ENCODE data around the gene SYNE3. TPM values are rescaled to one million over a fixed set of nuclear protein-coding genes. Genes with fewer than 3 reads are reported as not detected.
A peak's percentile ranks its signal among the peaks of the same experiment; 100 is the strongest.
"Not testable (repeated sequence)": the region's sequence is repeated elsewhere in the genome, so short reads cannot be mapped to it uniquely, and the experiment has no call there.

The SYNE3 gene
- total and polyA plus RNA-seq, 4 donors, result 2.0 to 12.2 (median 5.4) TPM

DNA sequence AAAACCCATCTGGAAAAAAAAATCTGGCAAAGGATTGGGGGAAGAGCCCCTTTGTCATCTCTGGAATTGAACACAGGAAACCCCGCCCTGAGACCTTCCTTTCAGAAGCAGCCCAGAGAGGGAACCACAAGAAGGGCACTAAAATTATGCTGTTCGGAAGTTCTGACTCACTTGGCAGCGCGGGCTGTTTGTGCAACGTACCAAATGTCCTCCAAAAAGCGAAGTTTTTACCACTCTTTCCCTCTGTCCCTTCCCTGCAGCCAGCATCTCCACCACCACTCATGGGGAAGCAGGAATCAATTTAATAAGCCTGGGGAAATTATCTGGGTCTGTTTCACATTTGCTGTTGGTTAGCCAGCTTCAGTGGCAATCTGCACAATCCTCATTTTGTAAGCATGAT is 3.2 kb upstream of the SYNE3 start:
- H3K27me3 ChIP-seq (ENCODE audit: control insufficient read depth, insufficient read depth, low read length), result no peaks in the 10 kb centered on the region
- H3K4me1 ChIP-seq (ENCODE audit: control insufficient read depth, insufficient read depth, low read length), result peaks cover 30% of the 10 kb centered on the region
- H3K36me3 ChIP-seq (ENCODE audit: control insufficient read depth, insufficient read depth, low read length), result no peaks in the 10 kb centered on the region
- H3K27ac ChIP-seq (ENCODE audit: low read depth, low read length), result no peak overlapping the region
- no peak for DNase-seq (ENCODE audit: low read depth in 4 of 6, low spot score in 6 of 6)
- 91% methylated on average over 4 of the region's 6 CpGs for WGBS (ENCODE audit: insufficient coverage)
- H3K9me3 ChIP-seq (ENCODE audit: control insufficient read depth, insufficient read depth, low read length), result no peaks in the 10 kb centered on the region
- H3K4me3 ChIP-seq (ENCODE audit: low read depth, low read length), result no peak overlapping the region

DNA sequence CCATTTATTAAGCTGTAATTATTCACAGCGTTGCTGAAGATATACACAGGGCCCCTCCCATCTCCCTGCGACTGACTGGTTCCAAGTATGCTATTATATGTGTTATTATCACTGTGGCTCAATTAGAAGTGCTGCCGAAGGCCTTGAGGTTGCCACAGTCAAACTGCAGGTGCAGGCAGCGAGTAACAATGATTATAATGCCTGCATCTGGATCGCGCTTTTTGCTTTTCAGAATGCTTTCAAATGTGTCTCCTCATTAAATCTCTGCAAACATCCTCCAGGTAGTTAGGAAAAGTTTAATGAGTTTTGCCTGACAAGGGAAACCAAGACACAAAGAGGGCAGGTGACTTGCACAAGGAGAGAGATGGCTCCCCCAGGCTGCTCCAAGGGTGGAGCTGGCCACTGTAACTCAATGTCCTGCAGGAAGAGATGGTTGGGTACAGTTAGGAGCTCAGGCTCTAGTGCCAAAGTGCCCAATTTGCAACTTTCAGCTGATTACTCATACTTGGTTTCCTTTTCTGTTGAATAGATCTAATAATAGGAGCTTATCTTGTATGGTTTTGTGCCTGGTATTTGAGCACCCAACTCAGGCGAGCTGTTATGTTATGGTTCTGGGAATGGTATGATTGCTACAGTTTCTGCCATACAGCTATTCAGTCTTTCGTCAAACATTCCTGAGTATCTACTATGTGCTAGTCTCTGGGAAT is 1.7 kb upstream of the SYNE3 start:
- no peak overlapping the region for H3K27ac ChIP-seq (ENCODE audit: low read depth, low read length)
- 60% methylated on average over 1 of the region's 8 CpGs for WGBS (ENCODE audit: insufficient coverage)
- DNase-seq (ENCODE audit: low read depth in 4 of 6, low spot score in 6 of 6), result peak in 1 of 6 donors; percentile 31
- H3K4me3 ChIP-seq (ENCODE audit: low read depth, low read length), result no peak overlapping the region
- H3K36me3 ChIP-seq (ENCODE audit: control insufficient read depth, insufficient read depth, low read length), result no peaks in the 10 kb centered on the region
- H3K27me3 ChIP-seq (ENCODE audit: control insufficient read depth, insufficient read depth, low read length), result no peaks in the 10 kb centered on the region
- H3K9me3 ChIP-seq (ENCODE audit: control insufficient read depth, insufficient read depth, low read length), result no peaks in the 10 kb centered on the region
- peaks cover 32% of the 10 kb centered on the region for H3K4me1 ChIP-seq (ENCODE audit: control insufficient read depth, insufficient read depth, low read length)

DNA sequence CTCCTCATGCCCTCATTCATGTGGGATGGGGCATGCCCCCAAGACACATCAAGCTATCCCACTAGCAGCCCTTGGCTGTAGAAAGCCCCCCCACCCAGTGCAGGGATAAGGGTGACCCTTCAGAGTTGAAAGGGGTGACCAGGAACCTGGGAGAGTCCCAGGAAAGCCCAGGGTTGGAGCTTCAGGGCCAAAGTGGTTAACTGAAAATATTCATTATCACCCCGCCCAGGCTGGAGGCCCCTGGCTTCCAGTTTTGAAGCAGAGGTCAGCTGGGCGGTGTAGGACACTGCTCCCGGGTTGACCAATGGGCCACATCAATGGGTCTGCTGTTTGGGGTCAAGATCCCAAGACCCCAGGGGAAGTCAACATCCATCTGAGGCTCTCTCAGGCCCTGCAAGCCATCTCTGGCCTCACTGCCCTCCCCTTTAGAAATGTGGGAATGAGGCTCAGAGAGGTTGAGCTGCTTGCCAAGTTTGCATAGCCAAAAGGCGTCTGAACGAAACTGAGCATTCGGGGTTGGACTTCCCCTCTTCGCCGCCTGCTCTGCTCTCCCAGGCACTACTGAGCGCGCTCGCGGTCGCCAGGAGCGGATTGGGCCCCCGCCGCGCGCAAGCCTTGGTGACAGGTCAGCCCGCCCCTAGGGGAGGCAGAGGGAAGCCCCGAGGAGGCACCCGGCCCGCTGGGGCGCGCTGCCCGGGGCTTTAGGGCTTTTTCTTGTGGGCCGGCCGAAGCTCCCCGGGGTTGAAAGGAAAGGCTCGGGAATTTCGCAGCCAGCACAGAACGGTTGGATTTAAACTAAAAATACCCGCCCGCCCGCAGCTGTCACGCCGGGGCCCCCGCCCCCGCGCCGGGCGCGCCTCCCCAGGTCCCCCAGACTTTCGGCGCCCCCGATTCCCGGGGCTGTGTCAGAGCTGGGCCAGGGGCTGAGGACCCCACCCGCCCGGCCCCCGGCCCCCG is 576 bp downstream of the SYNE3 start:
- DNase-seq (ENCODE audit: low read depth in 4 of 6, low spot score in 6 of 6), result peak in 2 of 6 donors; percentile 66 to 78
- Histone ChIP-seq H3K9me3 (ENCODE audit: control insufficient read depth, insufficient read depth, low read length) (no peaks in the 10 kb centered on the region), H3K27me3 (ENCODE audit: control insufficient read depth, insufficient read depth, low read length) (no peaks in the 10 kb centered on the region), H3K4me3 (ENCODE audit: low read depth, low read length) (peak overlapping the region; percentile 50), H3K36me3 (ENCODE audit: control insufficient read depth, insufficient read depth, low read length) (no peaks in the 10 kb centered on the region), H3K4me1 (ENCODE audit: control insufficient read depth, insufficient read depth, low read length) (peaks cover 32% of the 10 kb centered on the region), H3K27ac (ENCODE audit: low read depth, low read length) (peak overlapping the region; percentile 29)
- WGBS (ENCODE audit: insufficient coverage), result 2% methylated on average over 44 of the region's 50 CpGs

DNA sequence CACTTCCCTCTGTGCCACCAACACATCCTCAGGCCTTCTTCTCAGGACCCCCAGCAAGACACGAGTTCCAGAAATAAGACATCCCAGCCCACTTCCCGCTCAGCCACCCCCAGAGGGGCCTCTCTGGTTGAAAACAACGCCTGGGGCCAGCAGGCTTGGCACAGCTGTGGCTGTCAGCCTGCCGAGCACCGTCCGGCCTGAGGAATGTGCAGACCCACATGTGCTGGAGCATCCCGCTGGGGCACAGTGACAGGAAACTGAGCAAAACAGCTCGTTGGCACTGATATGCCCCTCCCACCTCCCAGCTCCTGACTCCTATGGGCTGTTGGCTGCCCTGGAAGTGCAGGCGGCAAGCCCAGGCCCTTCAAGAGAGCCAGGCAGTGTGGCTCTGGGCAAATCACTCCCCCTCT is 1.4 kb downstream of the SYNE3 start:
- Histone ChIP-seq H3K4me1 (ENCODE audit: control insufficient read depth, insufficient read depth, low read length) (peaks cover 32% of the 10 kb centered on the region), H3K4me3 (ENCODE audit: low read depth, low read length) (no peak overlapping the region), H3K9me3 (ENCODE audit: control insufficient read depth, insufficient read depth, low read length) (no peaks in the 10 kb centered on the region), H3K27me3 (ENCODE audit: control insufficient read depth, insufficient read depth, low read length) (no peaks in the 10 kb centered on the region), H3K36me3 (ENCODE audit: control insufficient read depth, insufficient read depth, low read length) (no peaks in the 10 kb centered on the region), H3K27ac (ENCODE audit: low read depth, low read length) (peak overlapping the region; percentile 67)
- DNase-seq (ENCODE audit: low read depth in 4 of 6, low spot score in 6 of 6), result peak in 3 of 6 donors; percentile 65 to 84 (median 83)
- WGBS (ENCODE audit: insufficient coverage), result 7% methylated on average over 9 of the region's 9 CpGs

DNA sequence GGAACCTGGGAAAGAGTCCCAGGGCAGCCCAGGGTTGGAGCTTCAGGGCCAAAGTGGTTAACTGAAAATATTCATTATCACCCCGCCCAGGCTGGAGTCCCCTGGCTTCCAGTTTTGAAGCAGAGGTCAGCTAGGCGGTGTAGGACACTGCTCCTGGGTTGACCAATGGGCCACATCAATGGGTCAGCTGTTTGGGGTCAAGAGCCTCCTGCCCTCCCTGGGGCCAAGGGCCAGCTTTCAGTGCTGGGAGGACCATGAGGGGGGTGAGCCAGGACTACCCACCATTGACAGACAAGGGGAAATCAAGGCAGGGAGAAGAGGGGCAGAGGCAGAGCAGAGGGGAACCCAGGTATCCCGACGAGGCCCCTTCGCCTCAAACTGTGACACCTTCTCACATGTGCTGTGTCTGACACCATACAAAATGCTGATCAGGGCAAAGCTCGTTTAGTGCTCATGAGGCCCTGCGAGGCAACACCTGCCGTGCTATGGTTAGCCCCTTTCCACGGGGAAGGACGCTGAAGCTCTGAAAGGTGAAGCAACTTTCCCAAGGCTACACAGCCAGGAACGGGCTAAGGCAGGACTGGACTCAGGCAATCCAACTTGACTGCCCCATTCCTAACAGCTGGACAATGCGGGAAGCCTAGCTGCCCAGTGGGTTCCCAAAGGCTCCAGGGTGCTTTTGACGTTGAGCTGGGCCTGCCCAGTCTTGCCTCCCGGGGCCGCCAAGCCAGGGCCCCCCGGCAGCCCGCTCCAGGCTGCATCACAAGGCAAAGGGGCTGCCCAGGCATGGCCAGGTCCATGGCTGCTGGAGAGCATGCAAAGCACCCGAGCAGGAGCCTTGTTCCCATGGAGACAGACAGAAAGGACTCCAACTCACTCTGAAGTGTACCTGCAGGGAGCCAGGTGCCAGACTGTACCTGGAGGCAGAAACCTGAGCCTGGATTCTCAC is 2.0 kb downstream of the SYNE3 start:
- Histone ChIP-seq H3K27ac (ENCODE audit: low read depth, low read length) (peak overlapping the region; percentile 67), H3K4me1 (ENCODE audit: control insufficient read depth, insufficient read depth, low read length) (peaks cover 32% of the 10 kb centered on the region), H3K9me3 (ENCODE audit: control insufficient read depth, insufficient read depth, low read length) (no peaks in the 10 kb centered on the region), H3K27me3 (ENCODE audit: control insufficient read depth, insufficient read depth, low read length) (no peaks in the 10 kb centered on the region), H3K36me3 (ENCODE audit: control insufficient read depth, insufficient read depth, low read length) (no peaks in the 10 kb centered on the region), H3K4me3 (ENCODE audit: low read depth, low read length) (no peak overlapping the region)
- DNase-seq (ENCODE audit: low read depth in 4 of 6, low spot score in 6 of 6), result peak in 1 of 6 donors; percentile 71
- WGBS (ENCODE audit: insufficient coverage), result 54% methylated on average over 18 of the region's 18 CpGs

DNA sequence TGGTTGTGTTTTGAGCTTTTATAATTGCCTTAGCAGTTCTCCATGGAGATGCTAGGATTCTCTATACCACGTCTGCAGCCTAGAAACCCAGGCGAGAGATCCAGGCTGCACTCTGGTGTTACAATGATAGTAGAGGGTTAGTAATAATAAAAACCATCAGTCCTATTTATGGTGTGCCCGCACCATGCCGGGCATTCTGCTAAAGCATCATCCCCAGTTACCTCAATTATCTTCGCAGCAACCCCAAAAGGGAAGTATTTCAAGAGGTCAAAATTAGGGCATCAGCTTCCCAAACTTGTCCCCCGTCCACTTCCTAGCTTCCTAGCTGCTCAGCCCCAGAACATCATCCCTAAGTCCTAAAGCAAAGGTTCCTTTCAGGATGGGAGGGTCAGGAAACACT is 3.2 kb downstream of the SYNE3 start:
- Histone ChIP-seq H3K4me1 (ENCODE audit: control insufficient read depth, insufficient read depth, low read length) (peaks cover 32% of the 10 kb centered on the region), H3K27me3 (ENCODE audit: control insufficient read depth, insufficient read depth, low read length) (no peaks in the 10 kb centered on the region), H3K36me3 (ENCODE audit: control insufficient read depth, insufficient read depth, low read length) (no peaks in the 10 kb centered on the region), H3K9me3 (ENCODE audit: control insufficient read depth, insufficient read depth, low read length) (no peaks in the 10 kb centered on the region), H3K27ac (ENCODE audit: low read depth, low read length) (no peak overlapping the region), H3K4me3 (ENCODE audit: low read depth, low read length) (no peak overlapping the region)
- no peak for DNase-seq (ENCODE audit: low read depth in 4 of 6, low spot score in 6 of 6)
- WGBS (ENCODE audit: insufficient coverage), result 67% methylated on average over 1 of the region's 6 CpGs

DNA sequence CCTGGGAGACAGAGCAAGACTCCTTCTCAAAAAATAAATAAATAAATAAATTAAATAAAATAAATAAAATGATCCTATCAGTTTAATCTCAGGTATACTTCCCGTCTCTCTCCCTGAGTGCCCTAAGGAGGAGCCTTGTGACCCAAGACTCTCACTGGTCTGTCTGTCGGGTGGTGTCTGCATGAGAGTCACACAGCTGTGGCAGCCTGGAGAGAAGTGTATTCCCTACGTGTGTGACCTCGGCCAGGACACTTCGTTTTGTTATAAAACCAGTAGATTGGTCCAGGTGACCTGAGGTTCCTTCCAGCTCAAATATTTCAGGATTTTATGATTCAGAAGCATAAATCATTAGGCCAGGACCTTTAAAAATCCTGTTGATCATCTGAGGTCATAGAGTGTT is 4.8 kb downstream of the SYNE3 start:
- WGBS (ENCODE audit: insufficient coverage), result 63% methylated on average over 3 of the region's 5 CpGs
- no peak for DNase-seq (ENCODE audit: low read depth in 4 of 6, low spot score in 6 of 6)
- H3K27me3 ChIP-seq (ENCODE audit: control insufficient read depth, insufficient read depth, low read length), result no peaks in the 10 kb centered on the region
- no peak overlapping the region for H3K27ac ChIP-seq (ENCODE audit: low read depth, low read length)
- peaks cover 34% of the 10 kb centered on the region for H3K4me1 ChIP-seq (ENCODE audit: control insufficient read depth, insufficient read depth, low read length)
- no peaks in the 10 kb centered on the region for H3K36me3 ChIP-seq (ENCODE audit: control insufficient read depth, insufficient read depth, low read length)
- H3K4me3 ChIP-seq (ENCODE audit: low read depth, low read length), result no peak overlapping the region
- no peaks in the 10 kb centered on the region for H3K9me3 ChIP-seq (ENCODE audit: control insufficient read depth, insufficient read depth, low read length)

DNA sequence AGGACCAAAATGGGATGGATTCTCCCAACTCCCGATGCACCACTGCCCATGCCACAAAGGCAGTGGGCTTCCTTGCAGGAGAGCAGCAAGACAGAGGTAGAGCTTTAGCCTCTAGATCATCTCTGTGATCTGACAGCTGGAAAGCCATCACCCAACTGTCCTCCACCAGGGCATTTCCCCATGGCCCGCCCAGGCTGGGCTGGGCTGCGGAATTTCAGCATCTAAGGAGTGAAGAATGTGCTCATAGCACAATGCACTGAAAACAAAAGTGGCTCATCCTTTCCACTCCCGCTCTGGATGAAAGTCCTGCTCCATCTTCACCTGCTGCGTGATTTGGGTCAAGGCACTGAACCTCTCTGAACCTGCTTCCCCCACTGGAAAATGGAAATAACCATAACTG is 5.6 kb downstream of the SYNE3 start:
- H3K4me1 ChIP-seq (ENCODE audit: control insufficient read depth, insufficient read depth, low read length), result peaks cover 29% of the 10 kb centered on the region
- H3K27ac ChIP-seq (ENCODE audit: low read depth, low read length), result no peak overlapping the region
- no peak overlapping the region for H3K4me3 ChIP-seq (ENCODE audit: low read depth, low read length)
- DNase-seq (ENCODE audit: low read depth in 4 of 6, low spot score in 6 of 6), result no peak
- H3K27me3 ChIP-seq (ENCODE audit: control insufficient read depth, insufficient read depth, low read length), result no peaks in the 10 kb centered on the region
- WGBS (ENCODE audit: insufficient coverage), result 98% methylated on average over 5 of the region's 5 CpGs
- H3K9me3 ChIP-seq (ENCODE audit: control insufficient read depth, insufficient read depth, low read length), result no peaks in the 10 kb centered on the region
- H3K36me3 ChIP-seq (ENCODE audit: control insufficient read depth, insufficient read depth, low read length), result no peaks in the 10 kb centered on the region

DNA sequence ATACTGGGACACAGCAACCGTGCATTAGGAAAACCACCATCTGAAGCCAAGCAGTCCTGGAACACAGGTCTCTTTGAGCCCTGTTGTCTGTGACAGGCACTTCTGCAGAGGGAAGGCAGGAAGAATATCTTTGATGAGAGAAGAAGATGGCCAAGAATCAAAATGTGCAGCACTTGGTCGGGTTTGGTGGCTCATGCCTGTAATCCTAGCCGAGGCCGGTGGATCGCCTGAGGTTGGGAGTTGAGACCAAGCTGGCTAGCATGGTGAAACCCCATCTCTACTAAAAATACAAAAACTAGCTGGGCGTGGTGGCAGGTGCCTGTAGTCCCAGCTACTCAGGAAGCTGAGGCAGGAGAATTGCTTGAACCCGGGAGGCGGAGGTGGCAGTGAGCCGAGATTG is 6.1 kb downstream of the SYNE3 start:
- not testable (repeated sequence) for H3K36me3 ChIP-seq (ENCODE audit: control insufficient read depth, insufficient read depth, low read length); H3K9me3 ChIP-seq (ENCODE audit: control insufficient read depth, insufficient read depth, low read length); DNase-seq (ENCODE audit: low read depth in 4 of 6, low spot score in 6 of 6); H3K4me3 ChIP-seq (ENCODE audit: low read depth, low read length); H3K27me3 ChIP-seq (ENCODE audit: control insufficient read depth, insufficient read depth, low read length); H3K27ac ChIP-seq (ENCODE audit: low read depth, low read length)
- H3K4me1 ChIP-seq (ENCODE audit: control insufficient read depth, insufficient read depth, low read length), result peaks cover 24% of the 10 kb centered on the region
- 90% methylated on average over 3 of the region's 9 CpGs for WGBS (ENCODE audit: insufficient coverage)

Measured in spinal cord (tissue), 10 donors.